Measurements from ENCODE around the gene EIF4E1B.
"Not testable (repeated sequence)": the region's sequence is repeated elsewhere in the genome, so short reads cannot be mapped to it uniquely, and the experiment has no call there.

Gene EIF4E1B
- long read RNA-seq, donor 1, result 0 reads
- long read RNA-seq, donor 2, result 0 reads
- long read RNA-seq, donor 3, result 0 reads
- long read RNA-seq, donor 4, result 0 reads
- long read RNA-seq, donor 5, result 0 reads
- long read RNA-seq, donor 6, result 0 reads
- long read RNA-seq, donor 7, result 0 reads
- long read RNA-seq, donor 8, result 0 reads

- peak; percentile 79 for DNase-seq
Measured at GRCh38 chr5:176629853-176630680, at the start of gene EIF4E1B, which contains the start of gene SNCB. Gene EIF4E1B (plus strand): TSS chr5:176630675. CDS start chr5:176642788, 12,113 bp downstream. Gene SNCB (minus strand): TSS chr5:176630534. CDS start chr5:176629654, 880 bp downstream.

GRCh38 chr5:176581361-176581760 lies 49.1 kb upstream of the EIF4E1B start:
- no peak for DNase-seq

GRCh38 chr5:176583076-176583475 lies 47.4 kb upstream of the EIF4E1B start:
- DNase-seq, result no peak

- DNase-seq, result no peak
Measured at GRCh38 chr5:176587398-176587797, 43.1 kb upstream of the EIF4E1B start.

GRCh38 chr5:176588297-176588696 lies 42.2 kb upstream of the EIF4E1B start:
- DNase-seq, result no peak

GRCh38 chr5:176589039-176589769 lies 41.3 kb upstream of the EIF4E1B start:
- DNase-seq, result no peak

- DNase-seq, result no peak
Measured at GRCh38 chr5:176590035-176590717, 40.3 kb upstream of the EIF4E1B start.

- DNase-seq, result not testable (repeated sequence)
Measured at GRCh38 chr5:176591667-176592066, 38.8 kb upstream of the EIF4E1B start.

- DNase-seq, result no peak
Measured at GRCh38 chr5:176592573-176592972, 37.9 kb upstream of the EIF4E1B start.

GRCh38 chr5:176593273-176593869 lies 37.1 kb upstream of the EIF4E1B start:
- no peak for DNase-seq

- no peak for DNase-seq
Measured at GRCh38 chr5:176594554-176594953, 35.9 kb upstream of the EIF4E1B start.

- no peak for DNase-seq
Measured at GRCh38 chr5:176595386-176595943, 35.0 kb upstream of the EIF4E1B start.

- DNase-seq, result no peak
Measured at GRCh38 chr5:176596069-176596644, 34.3 kb upstream of the EIF4E1B start.

GRCh38 chr5:176596689-176597416 lies 33.6 kb upstream of the EIF4E1B start:
- DNase-seq, result peak; percentile 86

- DNase-seq, result no peak
Measured at GRCh38 chr5:176597417-176598389, 32.8 kb upstream of the EIF4E1B start.

GRCh38 chr5:176599749-176600430 lies 30.6 kb upstream of the EIF4E1B start:
- DNase-seq, result not testable (repeated sequence)

- DNase-seq, result no peak
Measured at GRCh38 chr5:176601901-176602482, 28.5 kb upstream of the EIF4E1B start.

- DNase-seq, result no peak
Measured at GRCh38 chr5:176603091-176603490, 27.4 kb upstream of the EIF4E1B start.

Data from right kidney (tissue), 9 donors.